NCI-H1105 (cell line): ENCODE data around the gene FOXD1.
"Not testable (repeated sequence)": the region's sequence is repeated elsewhere in the genome, so short reads cannot be mapped to it uniquely, and the experiment has no call there.

ENCODE experiments used
- DNase-seq: peaks from one replicate; lab custom pipeline; 2025; lab: John Stamatoyannopoulos, UW

The FOXD1 gene

GRCh38 chr5:73464016-73464745 is 15.6 kb upstream of the FOXD1 start:
- no peak for DNase-seq

GRCh38 chr5:73460133-73460532 is 11.6 kb upstream of the FOXD1 start:
- no peak for DNase-seq

DNA sequence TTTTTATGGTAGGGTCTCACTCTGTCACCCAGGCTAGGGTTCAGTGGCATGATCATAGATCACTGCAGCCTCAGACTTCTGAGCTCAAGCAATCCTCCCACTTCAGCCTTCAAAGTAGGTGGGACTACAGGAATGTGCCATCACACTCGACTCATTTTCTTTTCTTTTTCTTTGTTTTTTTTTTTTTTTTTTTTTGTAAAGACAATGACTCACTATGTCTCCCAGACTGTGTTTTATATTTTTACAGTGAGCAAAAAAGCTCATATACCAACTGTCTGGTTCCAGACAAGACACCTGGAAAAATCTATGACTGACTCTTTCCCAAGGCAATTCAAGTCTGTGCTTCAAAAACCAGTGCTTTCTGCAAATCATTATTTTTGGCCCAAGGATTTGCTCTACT is 10.8 kb upstream of the FOXD1 start:
- no peak for DNase-seq

DNA sequence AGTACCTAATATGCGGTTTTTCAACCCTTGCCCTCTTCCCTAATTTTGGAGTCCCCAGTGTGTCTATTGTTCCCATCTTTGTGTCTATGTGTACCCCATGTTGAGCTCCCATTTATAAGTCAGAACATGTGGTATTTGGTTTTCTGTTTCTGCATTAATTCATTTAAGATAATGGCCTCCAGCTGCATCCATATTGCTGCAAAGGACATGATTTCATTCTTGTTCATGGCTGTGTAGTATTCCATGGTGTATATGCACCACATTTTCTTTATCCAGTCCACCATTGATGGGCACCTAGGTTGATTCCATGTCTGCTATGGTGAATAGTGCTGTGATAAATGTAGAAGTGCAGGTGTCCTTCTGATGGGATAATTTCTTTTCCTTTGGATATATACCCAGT is 7.9 kb upstream of the FOXD1 start:
- DNase-seq = not testable (repeated sequence)

DNA sequence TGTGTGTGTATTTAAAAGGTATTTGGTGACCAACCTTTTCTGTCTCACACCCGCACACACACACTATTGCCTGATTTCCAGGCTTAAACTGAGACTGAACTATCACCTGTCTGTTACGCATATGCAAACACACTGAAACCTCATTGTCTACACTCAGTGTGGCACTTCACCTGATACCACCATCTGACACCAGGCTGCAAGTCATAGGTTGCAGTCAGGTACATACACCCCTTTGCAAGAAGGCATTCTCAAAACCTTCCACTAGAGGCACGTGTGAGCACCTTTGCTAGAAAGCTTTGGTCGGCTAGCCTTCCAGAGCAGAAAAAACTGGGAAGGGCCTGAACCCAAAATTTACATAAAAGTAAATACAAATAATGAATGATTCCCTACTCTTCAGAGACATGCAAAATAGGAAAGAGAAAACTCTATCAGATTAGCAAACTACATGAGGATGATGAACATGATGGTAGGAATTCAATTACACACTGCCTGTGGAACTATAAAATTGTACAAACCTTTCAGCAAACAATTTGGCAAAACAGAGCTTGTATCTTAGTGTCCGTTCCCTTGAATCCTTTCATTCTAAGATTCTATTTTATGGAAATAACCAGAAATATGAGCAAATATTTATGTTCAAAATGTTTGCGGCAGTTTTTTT is 5.9 kb upstream of the FOXD1 start:
- peak; percentile 48 for DNase-seq

GRCh38 chr5:73452215-73452614 is 3.6 kb upstream of the FOXD1 start:
- no peak for DNase-seq

- no peak for DNase-seq
Observed at GRCh38 chr5:73451224-73452130, 2.9 kb upstream of the FOXD1 start.

- no peak for DNase-seq
Observed at GRCh38 chr5:73450672-73451223, 2.2 kb upstream of the FOXD1 start.

- DNase-seq = no peak
Observed at GRCh38 chr5:73450137-73450536, 1.6 kb upstream of the FOXD1 start.

DNA sequence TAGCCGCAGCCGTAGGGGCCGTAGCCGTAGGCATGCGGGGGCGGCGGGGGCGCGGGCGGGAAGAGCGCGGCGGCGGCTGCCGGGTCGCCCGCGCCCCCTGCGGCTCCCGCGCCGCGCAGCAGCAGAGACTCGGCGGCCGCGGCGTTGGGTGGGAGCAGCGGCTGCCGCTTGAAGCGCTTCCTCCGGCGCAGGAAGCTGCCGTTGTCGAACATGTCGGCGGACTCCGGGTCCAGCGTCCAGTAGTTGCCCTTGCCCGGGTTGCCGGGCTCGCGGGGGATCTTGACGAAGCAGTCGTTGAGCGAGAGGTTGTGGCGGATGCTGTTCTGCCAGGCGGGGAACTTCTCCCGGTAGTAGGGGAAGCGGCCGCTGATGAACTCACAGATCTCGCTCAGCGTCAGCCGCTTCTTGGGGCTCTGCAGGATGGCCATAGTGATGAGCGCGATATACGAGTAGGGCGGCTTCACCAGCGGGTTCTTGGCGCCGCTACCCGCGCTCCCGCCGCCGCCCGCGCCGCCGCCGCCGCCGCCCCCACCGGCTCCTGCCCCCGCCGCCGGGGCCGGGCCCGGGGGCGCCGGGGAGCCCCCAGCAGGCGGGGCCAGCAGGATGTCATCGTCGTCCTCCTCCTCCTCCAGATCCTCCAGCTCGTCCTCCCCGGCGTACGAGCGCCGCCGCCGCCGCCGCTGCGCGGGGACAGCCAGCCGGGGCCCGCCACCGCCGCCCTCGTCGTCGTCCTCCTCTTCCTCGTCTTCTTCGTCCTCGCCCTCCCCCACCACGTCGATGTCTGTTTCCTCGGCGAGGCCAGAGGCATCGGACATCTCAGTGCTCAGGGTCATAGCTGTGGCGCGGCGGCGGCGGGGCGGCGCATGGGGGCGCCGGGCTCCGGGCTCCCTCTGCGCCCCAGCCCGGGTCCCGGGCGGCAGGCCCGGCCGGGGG is 781 bp downstream of the FOXD1 start:
- peak; percentile 29 for DNase-seq

- DNase-seq = peak; percentile 8
Observed at GRCh38 chr5:73446631-73447529, 1.7 kb downstream of the FOXD1 start.

DNA sequence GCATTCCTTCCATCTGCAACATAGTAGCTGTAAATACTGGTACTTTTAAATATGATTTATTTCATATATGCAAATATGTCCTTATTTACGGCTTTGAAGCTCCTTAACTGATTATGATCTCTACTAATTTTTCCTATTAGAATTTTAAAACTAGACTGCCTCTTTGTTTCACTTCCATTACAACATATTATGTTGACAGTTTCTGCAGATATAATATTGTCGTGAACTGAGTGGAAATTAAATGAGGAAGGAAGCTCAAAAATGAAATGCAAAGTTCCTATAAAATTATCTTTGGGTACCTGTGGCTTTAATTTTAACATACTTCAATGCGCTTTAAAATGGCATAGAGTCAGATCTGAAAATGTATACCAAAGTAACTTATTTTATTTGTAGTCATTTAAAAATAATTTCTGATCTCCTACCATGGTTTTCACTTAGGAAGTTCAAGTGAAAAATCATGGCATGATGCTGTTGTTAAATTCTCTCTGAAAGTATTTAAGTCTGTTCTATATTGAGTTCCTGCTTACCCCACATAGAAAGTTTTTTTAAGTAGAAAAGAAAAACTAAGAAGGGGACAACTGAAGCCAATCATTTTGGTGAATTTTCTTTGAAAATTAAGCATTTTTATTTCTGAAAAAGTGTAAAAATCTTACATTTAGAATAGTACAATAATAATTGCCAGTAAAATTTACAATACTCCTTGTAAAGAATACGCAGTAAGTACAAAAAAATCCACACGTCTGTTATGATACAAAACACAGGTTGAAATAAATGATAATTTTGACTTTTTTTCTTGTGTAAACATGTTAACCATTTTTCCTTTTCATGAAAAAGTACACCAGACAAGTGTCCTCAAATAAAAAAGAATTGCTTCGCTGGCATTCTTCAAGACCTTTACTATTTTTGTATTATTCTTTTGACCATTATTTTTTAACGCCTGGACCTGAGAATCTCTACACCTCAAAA is 2.6 kb downstream of the FOXD1 start:
- no peak for DNase-seq

DNA sequence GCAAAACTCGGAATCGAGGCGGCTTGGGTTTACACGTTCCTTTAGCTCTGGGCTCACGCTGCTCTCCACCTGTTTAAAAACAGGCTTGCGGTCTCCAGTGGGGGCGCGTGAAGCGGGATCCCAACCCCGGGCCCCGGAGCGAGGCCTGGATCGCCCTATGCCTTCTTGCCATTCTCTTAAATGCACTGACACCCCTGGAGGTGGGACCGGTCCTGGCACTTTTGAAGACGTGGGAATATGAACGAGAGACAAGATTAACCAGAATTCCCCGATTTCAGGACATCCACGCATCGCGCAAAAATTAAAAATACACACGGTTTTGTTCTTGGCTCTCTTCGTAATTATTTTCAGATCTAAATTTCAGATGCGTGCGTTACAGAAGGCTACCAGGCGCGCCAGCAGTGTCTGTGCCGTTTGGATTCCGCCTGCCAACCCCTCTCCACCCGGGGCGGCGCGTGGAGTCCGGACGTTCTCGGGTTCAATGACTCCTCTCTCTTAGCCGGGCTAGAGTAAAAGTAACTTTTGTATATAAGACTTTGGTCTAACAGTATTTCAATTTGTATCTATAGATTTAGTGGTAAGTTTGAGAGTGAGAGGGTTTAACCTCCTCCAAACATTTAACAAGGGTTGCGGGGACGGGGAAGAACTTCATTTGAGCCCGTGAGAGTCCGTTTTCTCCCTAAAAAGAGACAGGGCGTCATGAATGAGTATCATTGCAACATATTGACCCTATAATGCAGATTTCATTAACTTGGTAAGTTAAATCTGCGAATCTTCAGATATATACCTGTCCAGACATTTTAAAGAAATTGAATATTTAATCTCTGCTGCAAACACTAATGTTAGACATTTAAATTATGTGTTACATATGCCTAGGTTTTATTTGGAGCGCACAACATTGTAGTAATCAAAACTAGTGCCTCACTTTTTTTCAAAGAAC is 3.8 kb downstream of the FOXD1 start:
- no peak for DNase-seq

DNA sequence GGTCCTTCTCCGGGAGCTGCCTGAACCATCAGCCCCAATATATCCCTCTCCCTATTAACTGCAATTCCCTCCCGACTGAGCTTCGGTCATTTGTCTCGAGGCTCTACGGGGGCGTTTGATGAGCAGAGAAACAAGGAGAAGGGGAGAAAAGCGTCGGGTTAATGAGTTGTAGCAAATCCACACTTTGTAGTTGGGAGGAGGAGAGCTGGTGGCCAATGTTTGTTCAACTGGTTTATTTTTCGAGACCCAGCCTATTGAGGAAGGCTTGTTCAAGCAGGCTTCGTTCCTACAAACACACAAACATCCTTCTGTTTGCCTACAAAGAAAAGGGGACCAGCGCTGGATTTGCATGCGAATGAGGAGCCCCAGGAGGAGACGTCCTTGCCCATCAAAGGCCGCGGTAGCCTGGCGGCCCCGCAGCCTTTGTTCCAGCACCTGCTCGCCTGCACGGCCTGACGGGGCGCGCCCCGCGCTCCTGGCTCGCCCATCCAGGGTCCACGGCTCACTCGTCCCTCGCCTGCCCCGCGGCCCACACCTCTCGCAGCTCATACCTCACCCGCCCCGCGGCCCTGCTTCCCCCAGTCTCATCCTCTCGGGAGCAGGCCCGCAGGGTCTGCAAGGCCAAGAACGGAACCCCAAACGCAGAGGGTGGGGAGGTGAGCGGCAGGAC is 4.6 kb downstream of the FOXD1 start:
- no peak for DNase-seq

DNA sequence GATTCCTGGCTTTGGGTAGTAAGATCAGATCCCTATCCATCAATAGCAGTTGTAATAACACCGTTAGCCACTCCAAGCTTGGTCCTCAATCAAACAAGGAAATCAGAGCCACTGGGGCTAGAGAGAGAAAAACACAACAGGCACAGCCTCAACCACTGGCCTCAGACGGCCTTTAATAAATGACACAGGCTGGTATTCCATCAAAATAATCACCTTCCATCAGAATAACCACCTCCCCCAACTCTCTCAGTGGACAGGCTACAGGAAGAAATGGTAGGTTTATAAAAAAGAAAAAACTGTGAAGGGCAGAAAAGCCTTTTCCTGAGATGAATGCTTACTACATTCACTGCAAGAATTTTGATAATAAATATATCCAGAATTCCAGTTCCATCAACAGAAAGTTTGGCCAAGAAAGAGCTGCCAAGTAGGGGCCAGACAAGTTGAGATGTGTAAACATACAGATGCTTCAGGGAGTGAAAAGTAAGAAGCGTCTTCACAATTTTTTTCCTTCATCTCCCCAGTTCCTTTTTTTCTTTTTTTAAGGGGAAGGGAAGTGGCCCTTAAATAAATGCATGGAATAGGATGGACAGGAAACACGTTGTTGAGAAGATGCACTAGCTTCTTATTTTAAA is 5.5 kb downstream of the FOXD1 start:
- no peak for DNase-seq

- no peak for DNase-seq
Observed at GRCh38 chr5:73442231-73442811, 6.3 kb downstream of the FOXD1 start.

GRCh38 chr5:73441378-73441777 is 7.2 kb downstream of the FOXD1 start:
- DNase-seq = no peak
